Thoracic aorta (tissue), 2 donors: Measurements from ENCODE around the gene TBC1D5. TPM values are rescaled to one million over a fixed set of nuclear protein-coding genes. Genes with fewer than 3 reads are reported as not detected.

ENCODE experiments used
- ATAC-seq: fragments of 150-250 bp; one replicate; pipeline ENCODE4 v1.8.0; 2017; ENCODE audit warnings: low read depth; ENCODE audit not compliant: insufficient number of reproducible peaks, low FRiP score
- DNase-seq: peaks from one replicate; pipeline ENCODE4 v3.0.0-alpha.2; 2020; ENCODE audit warnings: low spot score
- H3K27ac ChIP-seq, 2 donors: fragments of 200-600 bp; sonication (generic); 1 replicate in 1 of 2; 2 replicates in 1 of 2; pipeline ENCODE4 v1.5.1; 2016; ENCODE audit warnings: mild to moderate bottlenecking in 2 of 2, moderate library complexity in 2 of 2
- H3K27me3 ChIP-seq: fragments of 200-600 bp; sonication (generic); replicated peaks from 2 replicates; pipeline ENCODE4 v1.6.0; 2016; ENCODE audit warnings: mild to moderate bottlenecking; ENCODE audit not compliant: insufficient read depth
- H3K36me3 ChIP-seq: fragments of 200-600 bp; sonication (generic); one replicate; pipeline ENCODE4 v1.5.1; 2016
- H3K4me1 ChIP-seq, 2 donors: fragments of 200-600 bp; sonication (generic); 1 replicate in 1 of 2; 2 replicates in 1 of 2; pipeline versions ENCODE4 v1.5.1 to v1.6.0; 2016; ENCODE audit warnings: low read depth in 2 of 2, mild to moderate bottlenecking in 1 of 2; ENCODE audit not compliant: control insufficient read depth in 1 of 2
- H3K4me3 ChIP-seq: fragments of 200-600 bp; sonication (generic); 2 replicates; pipeline ENCODE4 v1.5.1; 2016; ENCODE audit warnings: mild to moderate bottlenecking
- H3K9me3 ChIP-seq: fragments of 200-600 bp; sonication (generic); 2 replicates; pipeline ENCODE4 v1.5.1; 2016
- CTCF ChIP-seq: fragments of 200-600 bp; sonication (generic); IDR thresholded peaks from one replicate; pipeline ENCODE4 v1.5.1; 2019; ENCODE audit warnings: antibody characterized with exemption
- total RNA-seq, 2 donors: library from RNA; depleted of rRNA; stranded (reverse); fragments of >200 nt; gene quantifications; one replicate each; pipeline versions ENCODE4 v1.1.0 to v1.2.3, GENCODE V29; 2016

TBC1D5 gene
- total RNA-seq, 2 donors from 2014 or later = 80.6 to 103 TPM

- H3K4me1 ChIP-seq = peaks cover 7 to 16% of the 10 kb centered on the region in 2 donors
- no peak overlapping the region for H3K4me3 ChIP-seq
- DNase-seq (no peak), ATAC-seq (no peak)
- H3K27ac ChIP-seq = no peak overlapping the region
- TF ChIP-seq CTCF = no peak
- H3K9me3 ChIP-seq = no peaks in the 10 kb centered on the region
- no peaks in the 10 kb centered on the region for H3K27me3 ChIP-seq
- H3K36me3 ChIP-seq = no peaks in the 10 kb centered on the region
Observed at GRCh38 chr3:17724948-17725347, 17.5 kb downstream of the TBC1D5 start.

- no peak overlapping the region for H3K27ac ChIP-seq
- no peaks in the 10 kb centered on the region for H3K27me3 ChIP-seq
- peaks cover 7 to 21% of the 10 kb centered on the region in 2 donors for H3K4me1 ChIP-seq
- no peak overlapping the region for H3K4me3 ChIP-seq
- no peak for TF ChIP-seq CTCF
- DNase-seq (no peak), ATAC-seq (no peak)
- H3K9me3 ChIP-seq = no peaks in the 10 kb centered on the region
- H3K36me3 ChIP-seq = no peaks in the 10 kb centered on the region
Observed at GRCh38 chr3:17724122-17724521, 18.3 kb downstream of the TBC1D5 start.

GRCh38 chr3:17717411-17717810, 25.0 kb downstream of the TBC1D5 start:
- H3K27ac ChIP-seq = no peak overlapping the region
- ATAC-seq (no peak), DNase-seq (no peak)
- H3K36me3 ChIP-seq = no peaks in the 10 kb centered on the region
- H3K4me1 ChIP-seq = peaks cover 9 to 23% of the 10 kb centered on the region in 2 donors
- TF ChIP-seq CTCF = no peak
- H3K27me3 ChIP-seq = no peaks in the 10 kb centered on the region
- peaks cover 8% of the 10 kb centered on the region for H3K9me3 ChIP-seq
- H3K4me3 ChIP-seq = no peak overlapping the region

GRCh38 chr3:17714473-17714872, 28.0 kb downstream of the TBC1D5 start:
- Histone ChIP-seq H3K36me3 (no peaks in the 10 kb centered on the region), H3K27ac (no peak overlapping the region), H3K4me3 (no peak overlapping the region), H3K27me3 (no peaks in the 10 kb centered on the region), H3K4me1 (peaks cover 12 to 17% of the 10 kb centered on the region in 2 donors), H3K9me3 (peaks cover 8% of the 10 kb centered on the region)
- DNase-seq (no peak), ATAC-seq (no peak)
- no peak for TF ChIP-seq CTCF

- no peaks in the 10 kb centered on the region for H3K27me3 ChIP-seq
- no peak for ATAC-seq
- no peak for DNase-seq
- H3K4me1 ChIP-seq = peaks cover 0 to 4% of the 10 kb centered on the region in 2 donors
- H3K36me3 ChIP-seq = no peaks in the 10 kb centered on the region
- no peak overlapping the region for H3K4me3 ChIP-seq
- no peaks in the 10 kb centered on the region for H3K9me3 ChIP-seq
- no peak for TF ChIP-seq CTCF
- no peak overlapping the region for H3K27ac ChIP-seq
Observed at GRCh38 chr3:17709236-17709810, 33.1 kb downstream of the TBC1D5 start.
